HG02642 (cell line): ENCODE results near the gene CLDN15.
"Not testable (repeated sequence)": the region's sequence is repeated elsewhere in the genome, so short reads cannot be mapped to it uniquely, and the experiment has no call there.

ENCODE experiments used
- ATAC-seq: cut with Tn5 transposase; IDR thresholded peaks from one replicate; pipeline ENCODE4 v1.9.1; 2021; ENCODE audit warnings: mild to moderate bottlenecking; ENCODE audit not compliant: unreplicated experiment, poor library complexity

The CLDN15 gene

DNA sequence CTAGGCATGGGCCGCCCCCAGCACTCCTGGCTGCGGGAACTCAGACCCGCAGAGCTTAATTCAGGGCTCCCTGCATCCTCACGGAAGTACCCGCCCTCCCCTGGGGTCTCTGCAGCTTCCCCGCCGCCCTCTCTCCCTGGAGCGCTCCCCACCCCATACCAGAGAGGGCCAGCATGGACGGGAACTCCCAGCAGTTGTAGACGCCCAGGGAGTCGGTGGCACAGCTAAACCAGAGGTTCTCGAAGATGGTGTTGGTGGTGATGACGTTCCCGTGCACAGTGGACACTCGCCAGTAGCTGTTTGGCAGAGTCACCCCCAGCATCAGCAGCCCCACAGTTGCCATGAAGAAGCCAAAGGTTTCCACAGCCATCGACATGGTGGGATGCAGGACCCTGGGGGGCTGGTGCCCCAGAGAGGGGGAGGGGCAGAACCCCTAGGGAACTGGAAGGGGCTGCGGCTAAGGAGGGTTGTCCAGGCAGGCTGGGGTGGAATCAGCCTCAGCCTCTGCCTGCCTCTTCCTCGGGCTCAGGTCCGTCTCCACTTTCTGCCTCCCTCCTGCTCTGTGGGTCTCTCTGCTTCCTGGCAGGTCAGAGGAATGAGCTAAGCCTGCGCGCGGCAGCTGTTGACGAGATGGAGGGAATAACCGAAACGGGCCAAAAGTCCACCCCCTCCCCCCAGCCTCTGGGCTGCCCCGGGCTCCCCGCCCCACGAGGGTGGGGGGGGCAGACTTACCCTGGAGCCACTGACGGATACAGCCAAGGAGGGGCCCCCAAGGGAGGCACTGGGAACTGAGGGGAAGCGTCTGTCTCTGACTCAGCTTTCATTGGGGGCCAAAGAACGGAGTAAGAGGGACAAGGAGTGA is at the start of gene CLDN15:
CLDN15 (minus strand) TSS at position 597 of the 862 bp plus-strand sequence; CDS start at position 376, 221 bp downstream.
- ATAC-seq = no peak

DNA sequence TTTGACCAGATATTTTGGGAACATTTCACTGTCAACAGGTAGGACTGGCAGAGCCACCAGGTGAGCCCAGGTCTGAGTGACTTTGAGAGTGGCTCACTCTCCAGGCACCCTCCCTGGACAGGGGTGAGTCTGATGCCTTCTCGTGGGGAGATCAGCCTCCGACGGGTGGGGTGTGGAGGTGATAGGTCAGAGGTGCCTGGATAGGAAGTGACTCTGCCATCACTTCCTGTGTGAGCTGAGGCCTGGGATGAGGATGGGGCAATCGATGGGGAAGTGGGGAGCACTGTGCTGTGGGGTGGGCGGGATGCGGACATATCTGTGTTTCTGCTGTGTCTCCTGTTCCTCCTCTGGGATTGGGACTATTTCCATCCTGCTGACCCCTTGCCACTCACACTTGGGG is 49.4 kb upstream of the CLDN15 start:
- ATAC-seq = no peak

GRCh38 chr7:101285880-101286279 is 48.3 kb upstream of the CLDN15 start:
- ATAC-seq = not testable (repeated sequence)

- no peak for ATAC-seq
These were observed 47.6 kb upstream of the CLDN15 start for GRCh38 chr7:101285171-101285570.

GRCh38 chr7:101280912-101281311 is 43.3 kb upstream of the CLDN15 start:
- ATAC-seq = not testable (repeated sequence)

DNA sequence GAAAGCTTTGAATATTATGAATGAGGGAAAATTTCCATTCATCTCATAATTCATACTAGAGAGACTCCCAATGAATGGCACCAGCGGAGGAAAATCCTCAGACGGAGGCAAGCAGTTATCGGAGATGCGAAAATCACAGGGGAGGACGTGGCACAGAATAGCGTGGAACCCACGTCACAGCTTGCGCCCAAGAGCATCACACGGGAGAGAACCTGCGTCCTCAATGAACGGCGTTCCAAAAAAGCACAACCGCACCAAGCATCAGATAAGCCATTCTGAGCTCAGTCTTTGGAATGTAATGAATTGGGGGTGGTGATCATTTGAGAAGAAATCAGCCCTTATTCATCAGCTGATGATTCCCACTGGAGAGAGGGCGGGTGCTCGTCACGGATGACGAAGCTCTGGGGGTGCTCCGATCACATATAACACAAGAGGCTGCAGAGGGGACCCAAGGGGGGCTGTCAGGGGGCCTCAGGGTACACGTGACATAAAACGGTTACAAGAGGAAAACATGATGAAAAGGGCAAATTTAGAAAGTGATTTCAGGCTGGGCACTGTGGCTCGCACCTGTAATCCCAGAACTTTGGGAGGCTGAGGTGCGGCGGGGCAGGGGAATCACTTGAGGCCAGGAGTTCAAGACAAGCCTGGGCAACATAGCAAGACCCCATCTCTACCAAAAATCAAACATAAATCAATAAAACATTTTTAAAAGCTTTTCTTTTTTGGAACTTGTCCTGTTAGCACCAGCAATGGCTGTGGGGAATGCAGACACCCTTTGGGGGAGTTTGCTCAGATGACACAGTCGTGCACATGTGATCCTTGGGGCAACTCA is 41.1 kb upstream of the CLDN15 start:
- ATAC-seq = no peak

DNA sequence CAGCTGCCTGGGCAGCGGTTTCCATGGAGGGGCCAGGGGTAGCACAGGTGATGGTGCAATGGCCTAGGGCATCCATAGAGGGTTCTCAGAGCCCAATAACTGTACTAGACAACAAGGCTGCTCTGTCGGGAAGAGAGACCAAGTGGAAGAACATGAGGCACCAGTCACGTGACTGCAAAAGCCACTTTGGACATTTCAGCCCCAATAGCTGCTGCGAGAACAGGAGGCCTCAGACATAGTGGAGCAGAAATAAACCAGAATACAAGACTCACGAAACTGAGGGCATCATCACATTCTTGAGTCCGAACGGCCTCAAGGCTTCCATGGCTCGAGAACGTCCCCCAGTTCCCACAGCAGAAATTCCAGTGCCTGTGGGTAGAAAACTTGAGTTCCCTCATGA is 39.6 kb upstream of the CLDN15 start:
- ATAC-seq = no peak

DNA sequence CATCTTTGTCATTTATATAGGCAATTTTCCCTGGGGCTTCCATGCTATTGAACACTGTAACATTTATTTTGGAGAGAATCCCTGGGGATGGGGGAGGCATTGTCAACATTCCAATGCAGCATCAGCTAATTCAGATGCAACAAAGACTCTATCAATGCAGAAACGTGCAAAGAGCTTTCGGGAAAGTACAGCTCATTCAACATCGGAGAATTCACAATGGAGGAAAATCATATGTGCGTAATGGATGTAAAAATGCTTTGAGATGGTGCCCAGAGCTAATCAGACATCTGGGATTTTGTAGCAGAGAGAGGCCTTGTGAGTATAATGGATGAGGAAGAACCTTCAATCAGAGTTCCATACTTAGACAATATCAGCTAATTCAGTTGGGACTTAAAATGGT is 35.6 kb upstream of the CLDN15 start:
- ATAC-seq = no peak

DNA sequence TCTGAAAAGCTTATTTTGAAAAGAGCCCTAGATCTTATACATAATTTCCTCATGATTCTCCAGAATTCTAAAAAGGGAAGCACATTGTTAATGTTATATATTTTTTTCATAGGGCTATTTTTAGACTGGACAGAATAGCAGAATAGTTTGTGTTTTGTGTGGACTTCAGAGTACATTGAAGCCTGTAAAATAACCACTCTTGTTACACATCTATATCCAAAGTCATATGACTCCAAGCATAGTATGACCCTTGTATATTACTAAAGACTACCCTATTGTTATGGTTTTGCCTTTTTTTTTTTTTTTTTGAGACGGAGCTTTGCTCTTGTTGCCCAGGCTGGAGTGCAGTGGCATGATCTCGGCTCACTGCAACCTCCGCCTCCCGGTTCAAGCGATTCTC is 33.4 kb upstream of the CLDN15 start:
- no peak for ATAC-seq

DNA sequence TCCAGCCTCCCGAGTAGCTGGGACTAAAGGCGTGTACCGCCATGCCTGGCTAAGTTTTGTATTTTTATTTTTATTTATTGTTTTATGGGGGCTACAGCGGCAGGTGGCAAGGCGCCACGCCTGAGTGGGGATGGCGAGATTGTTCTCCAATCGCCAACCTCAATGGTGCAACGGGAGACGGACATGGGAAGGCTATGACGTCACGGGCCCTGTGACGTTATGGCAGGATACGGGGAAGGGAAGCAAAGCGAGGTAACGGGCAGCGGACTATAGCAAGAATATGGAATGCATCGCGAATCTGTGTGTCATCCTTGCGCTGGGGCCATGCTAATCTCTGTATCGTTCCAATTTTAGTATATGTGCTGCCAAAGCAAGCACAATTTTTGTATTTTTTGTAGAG is 32.1 kb upstream of the CLDN15 start:
- no peak for ATAC-seq

DNA sequence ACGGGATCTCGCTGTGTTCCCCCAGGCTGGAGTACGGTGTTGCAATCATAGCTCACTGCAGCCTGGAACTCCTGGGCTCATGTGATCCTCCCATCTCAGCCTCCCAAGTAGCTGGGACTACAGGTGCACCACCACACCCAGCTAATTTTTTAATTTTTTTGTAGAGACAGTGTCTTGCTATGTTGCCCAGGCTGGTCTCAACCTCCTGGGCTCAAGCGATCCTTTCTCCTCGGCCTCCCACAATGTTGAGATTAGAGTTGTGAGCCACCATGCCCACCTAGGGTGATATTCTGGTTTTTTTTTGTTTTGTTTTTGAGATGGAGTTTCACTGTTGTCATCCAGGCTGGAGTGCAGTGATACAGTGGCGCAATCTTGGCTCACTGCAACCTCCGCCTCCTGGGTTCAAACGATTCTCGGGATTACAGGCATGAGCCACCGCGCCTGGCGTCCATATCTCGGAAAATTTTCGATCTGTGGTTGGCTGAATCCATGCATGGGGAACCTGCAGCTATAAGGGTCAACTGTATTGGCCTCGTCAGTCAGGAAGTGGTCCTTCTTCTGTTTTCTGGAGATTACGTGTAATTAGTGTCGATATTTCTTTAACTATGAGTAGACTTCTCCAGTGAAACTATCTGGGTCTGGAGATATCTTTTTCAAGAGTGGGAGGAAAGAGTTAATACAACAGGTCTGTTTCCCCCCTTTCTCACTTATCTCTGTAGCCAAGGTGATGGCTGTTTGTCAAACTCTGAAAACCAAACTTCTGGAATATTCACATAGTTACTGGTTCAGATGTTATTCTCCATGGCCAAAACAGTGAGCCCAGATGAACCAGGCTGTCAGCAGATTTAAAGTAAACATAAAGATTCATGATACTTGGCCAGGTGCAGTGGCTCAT is 28.3 kb upstream of the CLDN15 start:
- no peak for ATAC-seq

GRCh38 chr7:101264102-101264706 is 26.6 kb upstream of the CLDN15 start:
- not testable (repeated sequence) for ATAC-seq

DNA sequence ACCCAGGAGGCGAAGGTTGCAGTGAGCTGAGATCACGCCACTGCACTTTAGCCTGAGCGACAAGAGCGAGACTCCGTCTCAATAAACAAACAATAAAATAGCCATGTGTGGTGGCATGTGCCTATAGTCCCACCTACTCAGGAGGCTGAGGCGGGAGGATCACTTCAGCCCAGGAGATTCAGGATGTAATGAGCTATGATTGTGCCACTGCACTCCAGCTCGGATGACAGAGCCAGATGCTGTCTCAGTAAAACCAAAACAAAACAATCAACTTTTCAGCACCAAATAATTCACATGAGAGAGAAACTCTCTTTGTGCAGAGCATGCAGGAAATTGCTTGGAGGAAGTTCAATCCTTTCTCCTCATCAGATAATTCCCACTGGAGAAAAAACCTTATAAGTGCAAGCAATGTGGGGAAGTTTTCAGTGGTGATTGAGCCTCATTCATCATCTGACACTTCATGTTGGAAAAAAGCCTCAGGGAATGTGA is 20.7 kb upstream of the CLDN15 start:
- ATAC-seq = no peak

GRCh38 chr7:101255796-101256195 is 18.2 kb upstream of the CLDN15 start:
- no peak for ATAC-seq

GRCh38 chr7:101253199-101253598 is 15.6 kb upstream of the CLDN15 start:
- ATAC-seq = not testable (repeated sequence)

- peak; percentile 99 for ATAC-seq
These were observed 14.5 kb upstream of the CLDN15 start for GRCh38 chr7:101251871-101252659.

- no peak for ATAC-seq
These were observed 12.7 kb upstream of the CLDN15 start for GRCh38 chr7:101250324-101250723.

- ATAC-seq = no peak
These were observed 10.7 kb upstream of the CLDN15 start for GRCh38 chr7:101248276-101248675.

- no peak for ATAC-seq
These were observed 7.6 kb upstream of the CLDN15 start for GRCh38 chr7:101245147-101245668.
